Liver (tissue), 9 donors: ENCODE results near the gene C18orf32. TPM values are rescaled to one million over a fixed set of nuclear protein-coding genes. Genes with fewer than 3 reads are reported as not detected.

Experiments used
- DNase-seq: peaks from one replicate; pipeline ENCODE4 v3.0.0-alpha.2; 2017; ENCODE audit warnings: low spot score
- H3K27ac ChIP-seq, 2 donors: one replicate each; pipeline ENCODE4 v1.7.0; 2013; ENCODE audit warnings: inconsistent platforms in 2 of 2, low read length in 2 of 2, control low read depth in 1 of 2, low read depth in 1 of 2, mild to moderate bottlenecking in 1 of 2
- H3K27me3 ChIP-seq, 4 donors: one replicate each; pipeline versions ENCODE4 v1.6.1 to v1.7.0; 2013; ENCODE audit warnings: low read length in 3 of 4, inconsistent platforms in 1 of 4, mild to moderate bottlenecking in 1 of 4, moderate library complexity in 1 of 4; ENCODE audit not compliant: control insufficient read depth in 4 of 4, insufficient read depth in 4 of 4
- H3K36me3 ChIP-seq, 4 donors: one replicate each; pipeline versions ENCODE4 v1.6.1 to v1.7.0; 2013; ENCODE audit warnings: low read length in 3 of 4, mild to moderate bottlenecking in 3 of 4, low read depth in 1 of 4, moderate library complexity in 1 of 4; ENCODE audit not compliant: control insufficient read depth in 4 of 4, insufficient read depth in 3 of 4
- H3K4me1 ChIP-seq, 4 donors: one replicate each; pipeline versions ENCODE4 v1.6.1 to v1.7.0; 2013; ENCODE audit warnings: low read length in 3 of 4, mild to moderate bottlenecking in 3 of 4, moderate library complexity in 1 of 4; ENCODE audit not compliant: control insufficient read depth in 4 of 4, insufficient read depth in 4 of 4
- H3K4me3 ChIP-seq, 3 donors: one replicate each; pipeline versions ENCODE4 v1.6.1 to v1.7.0; 2013; ENCODE audit warnings: low read length in 3 of 3, control low read depth in 1 of 3, low read depth in 1 of 3, mild to moderate bottlenecking in 1 of 3
- H3K9ac ChIP-seq, 2 donors: one replicate each; pipeline ENCODE4 v1.7.0; 2013; ENCODE audit warnings: low read length in 2 of 2, mild to moderate bottlenecking in 2 of 2, moderate library complexity in 2 of 2, control low read depth in 1 of 2, low read depth in 1 of 2
- H3K9me3 ChIP-seq, 4 donors: one replicate each; pipeline versions ENCODE4 v1.6.1 to v1.7.0; 2013; ENCODE audit warnings: low read length in 3 of 4; ENCODE audit not compliant: control insufficient read depth in 4 of 4
- ATF3 ChIP-seq: IDR thresholded peaks from 2 replicates; pipeline ENCODE4 v1.6.1; 2016; ENCODE audit warnings: antibody characterized with exemption
- CTCF ChIP-seq: fragments of 150-350 bp; IDR thresholded peaks from 2 replicates; pipeline ENCODE4 v1.5.1; 2017; ENCODE audit warnings: improper control_type of control experiment, low read depth, low read length; ENCODE audit not compliant: missing input control
- EGR1 ChIP-seq, 2 donors: IDR thresholded peaks; 2 replicates each; pipeline ENCODE4 v1.6.1; 2016 to 2018; ENCODE audit warnings: antibody characterized with exemption in 2 of 2, low read depth in 2 of 2
- FOXA1 ChIP-seq: IDR thresholded peaks from 2 replicates; pipeline ENCODE4 v1.6.1; 2016; ENCODE audit warnings: antibody characterized with exemption
- FOXA2 ChIP-seq: IDR thresholded peaks from 2 replicates; pipeline ENCODE4 v1.6.1; 2016; ENCODE audit warnings: antibody characterized with exemption
- GABPA ChIP-seq, 2 donors: IDR thresholded peaks in 1 of 2; conservative IDR thresholded peaks in 1 of 2; 2 replicates each; pipeline ENCODE4 v1.6.1; 2016; ENCODE audit warnings: antibody characterized with exemption in 2 of 2, mild to moderate bottlenecking in 1 of 2, moderate library complexity in 1 of 2
- HNF4A ChIP-seq, 2 donors: conservative IDR thresholded peaks; 2 replicates each; pipeline ENCODE4 v1.6.1; 2016; ENCODE audit warnings: antibody characterized with exemption in 2 of 2, mild to moderate bottlenecking in 2 of 2
- HNF4G ChIP-seq: IDR thresholded peaks from 2 replicates; pipeline ENCODE4 v1.6.1; 2016; ENCODE audit warnings: antibody characterized with exemption
- JUND ChIP-seq, 2 donors: IDR thresholded peaks; 2 replicates each; pipeline ENCODE4 v1.6.1; 2016; ENCODE audit warnings: antibody characterized with exemption in 2 of 2
- MAX ChIP-seq: IDR thresholded peaks from 2 replicates; pipeline ENCODE4 v1.6.1; 2016; ENCODE audit warnings: antibody characterized with exemption
- NR2F2 ChIP-seq: IDR thresholded peaks from 2 replicates; pipeline ENCODE4 v1.6.1; 2016; ENCODE audit warnings: antibody characterized with exemption
- RAD21 ChIP-seq, 2 donors: IDR thresholded peaks; 2 replicates each; pipeline ENCODE4 v1.6.1; 2016; ENCODE audit warnings: antibody characterized with exemption in 2 of 2, mild to moderate bottlenecking in 2 of 2
- REST ChIP-seq: IDR thresholded peaks from 2 replicates; pipeline ENCODE4 v1.6.1; 2016; ENCODE audit warnings: antibody characterized with exemption, mild to moderate bottlenecking
- RXRA ChIP-seq, 2 donors: IDR thresholded peaks; 2 replicates each; pipeline ENCODE4 v1.6.1; 2017 to 2018; ENCODE audit warnings: antibody characterized with exemption in 2 of 2, mild to moderate bottlenecking in 1 of 2
- SP1 ChIP-seq: IDR thresholded peaks from 2 replicates; pipeline ENCODE4 v1.6.1; 2018; ENCODE audit warnings: antibody characterized with exemption, mild to moderate bottlenecking
- TAF1 ChIP-seq: conservative IDR thresholded peaks from 2 replicates; pipeline ENCODE4 v1.6.1; 2016; ENCODE audit warnings: antibody characterized with exemption, mild to moderate bottlenecking
- YY1 ChIP-seq: IDR thresholded peaks from 2 replicates; pipeline ENCODE4 v1.6.1; 2016; ENCODE audit warnings: antibody characterized with exemption, mild to moderate bottlenecking
- ZBTB33 ChIP-seq: IDR thresholded peaks from 2 replicates; pipeline ENCODE4 v1.6.1; 2016; ENCODE audit warnings: antibody characterized with exemption
- WGBS: extraction: QIAGEN DNeasy Blood & Tissue Kit; methylation state at CpG from one replicate; pipeline ENCODE4 v1.1.7; 2013; 5-methylcytosine and 5-hydroxymethylcytosine counted together
- polyA plus RNA-seq, 2 donors: library from polyadenylated mRNA; stranded (reverse) in 1 of 2; unstranded in 1 of 2; fragments of 200-250 nt in 1 of 2; fragments of >200 nt in 1 of 2; fragmentation: Nextera tagmentation in 1 of 2; extraction: Ambion mirVana in 1 of 2; gene quantifications; one replicate each; pipeline versions ENCODE4 v1.2.1 to v1.2.3, GENCODE V29; 2013 to 2015
- total RNA-seq, 2 donors: library from RNA; depleted of rRNA; stranded (reverse); fragments of >200 nt; gene quantifications; one replicate each; pipeline ENCODE4 v1.2.3, GENCODE V29; 2014
- donor health status: healthy.
- donor health status: healthy.
- donor health status: healthy.
- donor health status: healthy.
- donor health status: healthy.

C18orf32 gene
- total and polyA plus RNA-seq, 4 donors, result 12.4 to 63.2 (median 29.8) TPM

- Histone ChIP-seq H3K9ac (no peak overlapping the region), H3K36me3 (peaks cover under 1 to 17% (median 11%) of the 10 kb centered on the region in 4 donors), H3K9me3 (no peaks in the 10 kb centered on the region), H3K4me3 (no peak overlapping the region), H3K27ac (no peak overlapping the region), H3K27me3 (no peaks in the 10 kb centered on the region), H3K4me1 (peaks cover 0 to 10% (median 6%) of the 10 kb centered on the region in 4 donors)
- DNase-seq, result no peak
- TF ChIP-seq JUND (IDR thresholded peaks at IDR 0.05), result no peak
- no peak for TF ChIP-seq REST
- no peak for TF ChIP-seq SP1
- no peak for TF ChIP-seq TAF1
- TF ChIP-seq RAD21 (IDR thresholded peaks at IDR 0.05), result no peak
- TF ChIP-seq NR2F2, result no peak
- no peak for TF ChIP-seq FOXA1
- no peak for TF ChIP-seq CTCF
- no peak for TF ChIP-seq RXRA (IDR thresholded peaks at IDR 0.05)
- no peak for TF ChIP-seq HNF4A (conservative IDR thresholded peaks at IDR 0.05)
- no peak for TF ChIP-seq HNF4G
- no peak for TF ChIP-seq MAX
- no peak for TF ChIP-seq ZBTB33
- TF ChIP-seq EGR1 (IDR thresholded peaks at IDR 0.05; ENCODE audit: low read depth in 2 of 2), result no peak
- no peak for TF ChIP-seq YY1
- TF ChIP-seq GABPA (IDR thresholded peaks at IDR 0.05 in 1 of 2, conservative IDR thresholded peaks at IDR 0.05 in 1 of 2), result no peak
- TF ChIP-seq ATF3, result no peak
- 98% methylated on average over 2 of the region's 2 CpGs for WGBS
These were observed 7.6 kb upstream of the C18orf32 start for GRCh38 chr18:49494660-49495059.

- no peak overlapping the region for H3K4me3 ChIP-seq
- no peak overlapping the region for H3K27ac ChIP-seq
- WGBS, result 56% methylated on average over 6 of the region's 6 CpGs
- H3K4me1 ChIP-seq, result peaks cover 0 to 13% (median 10%) of the 10 kb centered on the region in 4 donors
- H3K36me3 ChIP-seq, result peaks cover 4 to 29% (median 25%) of the 10 kb centered on the region in 4 donors
- H3K9me3 ChIP-seq, result no peaks in the 10 kb centered on the region
- H3K27me3 ChIP-seq, result no peaks in the 10 kb centered on the region
- no peak overlapping the region for H3K9ac ChIP-seq
- DNase-seq, result no peak
- TF ChIP-seq CTCF (no peak), TAF1 (no peak), ATF3 (no peak), YY1 (no peak), HNF4G (no peak), NR2F2 (no peak), EGR1 (IDR thresholded peaks at IDR 0.05; ENCODE audit: low read depth in 2 of 2) (no peak), FOXA2 (no peak), JUND (IDR thresholded peaks at IDR 0.05) (no peak), ZBTB33 (no peak), MAX (no peak), FOXA1 (no peak), RXRA (IDR thresholded peaks at IDR 0.05) (no peak)
These were observed 5.6 kb upstream of the C18orf32 start for GRCh38 chr18:49492694-49493033.
